Right forelimb (tissue), 1 donor: ENCODE measurements around the gene LRRC31.

Experiments
- DNase-seq: peaks from one replicate; pipeline ENCODE4 v3.0.0-alpha.2; 2018

Gene LRRC31

DNA sequence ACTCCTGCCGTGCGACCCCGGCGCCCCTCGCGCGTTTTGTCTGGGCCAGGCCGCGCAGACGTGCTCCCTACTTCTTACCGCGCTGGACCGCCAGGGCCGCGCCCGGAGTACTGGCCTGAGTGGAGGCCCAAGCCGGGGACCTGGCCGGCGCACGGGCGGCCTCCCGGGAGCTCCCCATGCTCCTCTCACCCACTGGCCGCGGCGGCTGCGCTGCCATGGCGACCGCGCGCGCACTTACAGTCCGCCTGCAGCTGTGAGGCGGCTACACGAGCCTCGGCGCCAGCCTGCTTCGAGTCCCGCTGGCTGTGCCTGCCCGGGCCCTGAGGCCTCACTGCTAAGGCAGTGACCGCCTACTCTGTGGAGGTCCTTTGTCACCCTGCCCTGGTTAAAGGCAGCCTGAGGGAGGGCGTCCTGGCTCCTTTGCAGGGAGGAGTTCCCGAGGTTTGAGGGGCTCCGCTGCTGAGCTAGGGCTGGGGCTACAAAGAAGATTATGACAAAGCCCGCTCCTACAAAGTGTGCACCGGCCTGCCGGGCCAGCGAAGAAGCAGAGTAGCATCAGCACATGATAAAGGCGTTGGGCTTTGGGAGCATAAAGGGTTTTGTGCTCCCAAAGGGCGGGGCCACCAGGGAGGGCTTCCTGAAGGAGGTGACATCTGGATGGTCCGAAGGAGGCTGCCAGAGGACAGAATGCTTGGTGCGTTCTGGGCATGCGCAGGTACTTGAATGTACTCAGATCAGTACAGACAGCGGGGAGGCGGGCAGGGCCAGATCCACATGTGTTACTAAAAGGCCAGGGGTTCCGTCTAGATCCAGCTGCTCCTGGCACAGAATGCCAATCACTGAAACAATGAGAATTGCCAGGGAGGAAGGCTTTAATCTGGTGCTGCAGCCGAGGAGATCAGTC, 57.2 kb downstream of the LRRC31 start, which contains the start of the genes LRRC34 and LRRIQ4:
Gene LRRC34, minus strand, starts transcription at position 573 of the 904 bp plus-strand sequence. Its CDS starts 356 bp downstream, at position 217.
Gene LRRIQ4, plus strand, starts transcription at position 539 of the 904 bp plus-strand sequence. CDS start 9,052 bp downstream, outside the sequence.
- DNase-seq, result peak; percentile 84

DNA sequence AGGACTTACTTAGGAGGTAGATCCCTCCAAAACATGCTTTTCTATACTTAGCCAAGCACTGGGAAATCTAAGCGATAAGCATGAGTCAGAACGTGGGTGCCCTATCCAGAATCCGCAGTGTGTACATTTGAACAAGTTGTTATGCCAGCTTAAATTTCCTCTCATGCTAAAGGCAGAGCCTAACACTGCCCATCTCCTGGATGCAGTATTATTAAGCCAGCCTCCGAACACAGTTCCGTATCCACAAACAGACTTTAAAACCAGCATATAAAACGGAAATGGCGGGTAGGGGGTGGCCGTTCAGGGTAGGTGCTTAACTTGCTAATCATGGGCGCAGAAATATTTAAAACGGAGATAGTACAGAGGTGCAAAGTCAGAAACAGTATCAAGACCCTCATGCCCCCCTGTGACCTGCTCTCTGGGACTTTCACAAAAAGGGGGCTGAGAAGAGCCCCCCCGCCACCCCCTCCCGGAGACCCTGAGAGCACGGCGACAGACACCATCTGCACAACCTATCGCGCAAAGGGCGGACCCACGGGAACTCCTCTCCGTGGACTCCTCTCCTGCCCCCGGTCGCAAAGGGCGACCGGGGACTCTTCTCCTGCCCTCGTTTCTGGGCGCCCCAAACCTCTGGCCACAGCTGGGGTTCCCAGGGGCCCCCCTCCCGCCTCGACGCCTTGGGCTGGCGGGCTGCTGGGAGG, 58.0 kb downstream of the LRRC31 start:
- DNase-seq, result no peak

- no peak for DNase-seq
Measured at GRCh38 chr3:169809230-169809795, 60.4 kb downstream of the LRRC31 start.

DNA sequence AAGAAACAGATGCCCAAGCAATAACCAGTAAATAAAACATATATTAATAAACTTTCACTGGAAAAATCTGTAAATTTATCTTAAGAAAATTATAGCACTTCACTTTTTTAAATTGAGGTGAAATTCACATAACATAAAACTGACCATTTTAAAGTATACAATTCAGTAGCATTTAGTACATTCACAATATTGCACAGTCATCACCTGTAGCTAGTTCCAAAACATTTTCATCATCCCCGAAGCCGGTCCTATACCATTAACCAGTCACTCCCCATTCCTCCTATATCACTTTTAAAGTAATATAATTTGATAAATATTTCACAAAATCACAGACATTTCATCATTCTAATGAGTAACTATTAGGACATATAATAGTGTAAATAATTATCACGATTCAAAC, 65.1 kb downstream of the LRRC31 start:
- DNase-seq, result no peak

DNA sequence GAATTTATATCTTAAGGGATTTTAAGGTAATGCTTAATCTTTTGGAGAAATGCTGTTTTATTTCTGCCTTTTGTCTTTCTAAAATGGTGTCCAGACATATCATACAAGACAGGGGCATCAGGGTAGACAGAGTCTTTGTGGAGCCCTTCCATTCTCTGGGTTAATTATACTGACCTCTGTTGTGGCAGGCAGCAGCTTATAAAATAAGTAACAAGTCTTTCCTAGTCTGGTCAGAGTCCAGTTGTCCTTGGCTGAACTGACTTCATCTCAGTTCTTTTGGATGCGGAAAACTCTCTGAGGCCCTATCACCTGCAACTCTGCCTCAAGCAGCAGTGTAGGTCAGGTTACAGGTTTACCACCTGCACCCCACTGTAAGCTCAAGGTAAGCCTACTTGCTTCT, 77.4 kb downstream of the LRRC31 start:
- no peak for DNase-seq

DNA sequence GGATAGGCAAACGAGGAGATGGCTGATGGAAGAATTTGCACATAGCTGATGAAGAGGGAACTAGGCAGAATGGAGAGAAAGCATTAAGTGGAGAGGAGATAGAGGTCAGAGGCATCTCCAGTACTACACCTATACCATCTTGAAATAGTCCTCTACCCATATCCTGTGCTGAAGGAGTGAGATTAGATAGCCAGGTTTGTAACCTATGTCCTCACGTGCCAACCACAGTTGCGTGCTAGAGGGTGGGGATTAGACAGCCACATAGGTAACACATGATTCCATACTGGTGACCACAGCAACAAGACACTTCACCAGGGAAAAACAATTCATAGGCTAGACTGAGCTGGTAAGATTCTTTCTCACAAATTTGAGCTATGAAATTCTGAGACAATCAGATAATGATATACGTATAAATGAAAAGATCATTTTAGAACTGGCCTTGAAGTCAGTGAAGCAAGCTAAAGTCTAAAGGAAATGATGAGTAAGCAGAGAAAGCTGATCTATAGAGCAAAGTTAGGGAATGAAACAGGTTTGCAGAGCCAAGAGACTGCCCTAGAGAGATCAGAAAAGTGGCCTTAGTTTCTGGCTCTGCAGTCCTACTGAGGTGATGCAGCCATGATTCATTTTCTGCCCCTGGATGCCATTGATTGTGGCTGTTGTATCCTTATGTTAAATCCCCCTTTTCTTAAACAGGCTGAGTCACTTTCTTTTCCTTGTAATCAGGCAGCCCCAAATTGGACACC, 78.9 kb downstream of the LRRC31 start:
- DNase-seq, result no peak

DNA sequence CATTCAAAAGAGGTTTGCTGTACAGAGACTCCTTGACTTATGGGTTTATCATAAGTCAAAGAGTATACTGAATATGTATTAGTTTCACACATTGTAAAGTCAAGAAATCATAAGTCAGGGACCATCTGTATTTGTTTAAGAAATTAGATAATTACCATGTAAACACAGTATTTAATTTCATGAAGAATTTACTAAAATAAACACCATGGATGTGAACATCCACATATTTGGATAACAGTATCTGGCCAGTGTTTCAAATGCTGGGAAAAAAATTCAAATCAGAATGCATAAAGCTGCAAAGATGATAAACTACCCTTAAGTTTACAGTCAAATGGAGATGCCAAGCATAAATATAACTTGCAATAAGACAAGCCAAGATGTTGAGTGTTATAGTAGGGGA, 79.5 kb downstream of the LRRC31 start:
- DNase-seq, result no peak
